Skeletal muscle tissue (tissue), 4 donors: ENCODE measurements around the gene TYROBP. TPM values are rescaled to one million over a fixed set of nuclear protein-coding genes. Genes with fewer than 3 reads are reported as not detected.
"Not testable (repeated sequence)": the region's sequence is repeated elsewhere in the genome, so short reads cannot be mapped to it uniquely, and the experiment has no call there.

Experiments
- H3K27ac ChIP-seq: one replicate; pipeline ENCODE4 v1.7.0; 2013; ENCODE audit warnings: mild to moderate bottlenecking, low read depth, low read length, inconsistent platforms
- H3K27me3 ChIP-seq, 3 donors: one replicate each; pipeline ENCODE4 v1.7.0; 2013; ENCODE audit warnings: low read length in 3 of 3; ENCODE audit not compliant: control insufficient read depth in 3 of 3, insufficient read depth in 3 of 3
- H3K36me3 ChIP-seq, 3 donors: one replicate each; pipeline ENCODE4 v1.7.0; 2013; ENCODE audit warnings: low read length in 3 of 3; ENCODE audit not compliant: control insufficient read depth in 3 of 3, insufficient read depth in 3 of 3
- H3K4me1 ChIP-seq, 3 donors: one replicate each; pipeline ENCODE4 v1.7.0; 2013; ENCODE audit warnings: low read length in 3 of 3, mild to moderate bottlenecking in 3 of 3; ENCODE audit not compliant: control insufficient read depth in 3 of 3, insufficient read depth in 3 of 3
- H3K4me3 ChIP-seq, 3 donors: one replicate each; pipeline ENCODE4 v1.7.0; 2013; ENCODE audit warnings: low read length in 3 of 3
- H3K9ac ChIP-seq, 3 donors: one replicate each; pipeline ENCODE4 v1.7.0; 2013; ENCODE audit warnings: low read length in 3 of 3, mild to moderate bottlenecking in 3 of 3, moderate library complexity in 2 of 3, low read depth in 1 of 3
- H3K9me3 ChIP-seq, 3 donors: one replicate each; pipeline ENCODE4 v1.7.0; 2013; ENCODE audit warnings: low read length in 3 of 3; ENCODE audit not compliant: control insufficient read depth in 3 of 3
- total RNA-seq: library from RNA; depleted of rRNA; stranded (reverse); fragments of >200 nt; gene quantifications from one replicate; pipeline ENCODE4 v1.2.3, GENCODE V29; 2014
- donor health status: Osteomylitis.

The TYROBP gene
- 9.9 TPM for total RNA-seq

DNA sequence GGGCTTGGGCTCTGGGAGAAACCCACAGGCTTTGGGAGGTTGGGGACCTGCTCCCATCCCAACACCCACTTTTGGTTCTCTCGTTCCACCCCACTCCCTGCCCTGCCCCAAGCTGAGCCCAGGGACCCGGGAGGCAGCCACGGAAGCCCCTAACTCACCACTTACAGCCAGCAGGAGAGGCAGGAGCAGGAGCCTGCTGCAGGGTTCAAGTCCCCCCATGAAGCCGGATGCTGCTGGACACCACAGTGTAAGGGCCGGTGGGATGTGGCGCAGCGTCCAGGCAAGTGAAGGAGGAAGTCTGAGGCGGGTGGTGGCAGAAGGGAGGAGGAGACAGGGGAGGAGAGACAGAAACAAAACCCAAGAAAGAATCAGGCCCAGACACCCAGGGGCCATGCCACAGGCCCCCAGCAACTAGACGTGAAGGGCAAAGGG, at the start of gene TYROBP:
Gene TYROBP (minus strand): TSS at position 286 of the 432 bp plus-strand sequence. CDS start 67 bp downstream, at position 219.
- Histone ChIP-seq H3K4me1 (no peaks in the 10 kb centered on the region), H3K9me3 (no peaks in the 10 kb centered on the region), H3K27ac (peak within 1 kb of the TSS; percentile 66), H3K4me3 (peak within 1 kb of the TSS in 2 of 3 donors; percentile 26 to 30), H3K36me3 (no peaks in the 10 kb centered on the region), H3K9ac (peak within 1 kb of the TSS in 1 of 3 donors; percentile 14), H3K27me3 (peaks cover 2 to 14% (median 12%) of the 10 kb centered on the region in 3 donors)

DNA sequence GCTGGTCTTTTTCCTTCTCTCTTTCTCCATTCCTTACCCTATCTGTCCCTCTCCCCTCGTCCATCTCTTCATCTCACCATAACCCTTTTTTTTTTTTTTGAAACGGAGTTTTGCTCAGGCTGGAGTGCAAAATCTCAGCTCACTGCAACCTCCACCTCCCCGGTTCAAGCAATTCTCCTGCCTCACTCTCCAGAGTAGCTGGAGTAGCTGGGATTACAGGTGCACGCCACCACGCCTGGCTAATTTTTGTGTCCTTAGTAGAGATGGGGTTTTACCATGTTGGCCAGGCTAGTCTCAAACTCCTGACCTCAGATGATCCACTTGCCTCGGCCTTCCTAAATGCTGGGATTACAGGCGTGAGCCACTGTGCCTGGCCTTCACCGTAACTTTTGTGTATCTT, 49.3 kb upstream of the TYROBP start:
- H3K9me3 ChIP-seq, H3K36me3 ChIP-seq, H3K4me1 ChIP-seq, H3K4me3 ChIP-seq, H3K27ac ChIP-seq, H3K9ac ChIP-seq: not testable (repeated sequence)
- H3K27me3 ChIP-seq = peaks cover 34 to 46% (median 36%) of the 10 kb centered on the region in 3 donors

GRCh38 chr19:35955881-35956634, 48.0 kb upstream of the TYROBP start:
- no peak overlapping the region for H3K27ac ChIP-seq
- no peaks in the 10 kb centered on the region for H3K9me3 ChIP-seq
- H3K36me3 ChIP-seq = no peaks in the 10 kb centered on the region
- H3K9ac ChIP-seq = no peak overlapping the region
- H3K4me1 ChIP-seq = peaks cover 0 to 7% (median 0%) of the 10 kb centered on the region in 3 donors
- no peak overlapping the region for H3K4me3 ChIP-seq
- peaks cover 31 to 43% (median 34%) of the 10 kb centered on the region in 3 donors for H3K27me3 ChIP-seq

GRCh38 chr19:35949131-35949530, 41.0 kb upstream of the TYROBP start:
- H3K36me3 ChIP-seq = peaks cover 0 to 9% (median 6%) of the 10 kb centered on the region in 3 donors
- H3K4me3 ChIP-seq = no peak overlapping the region
- H3K9ac ChIP-seq = no peak overlapping the region
- H3K9me3 ChIP-seq = no peaks in the 10 kb centered on the region
- H3K27ac ChIP-seq = no peak overlapping the region
- peaks cover 0 to 2% (median 0%) of the 10 kb centered on the region in 3 donors for H3K27me3 ChIP-seq
- H3K4me1 ChIP-seq = no peaks in the 10 kb centered on the region

DNA sequence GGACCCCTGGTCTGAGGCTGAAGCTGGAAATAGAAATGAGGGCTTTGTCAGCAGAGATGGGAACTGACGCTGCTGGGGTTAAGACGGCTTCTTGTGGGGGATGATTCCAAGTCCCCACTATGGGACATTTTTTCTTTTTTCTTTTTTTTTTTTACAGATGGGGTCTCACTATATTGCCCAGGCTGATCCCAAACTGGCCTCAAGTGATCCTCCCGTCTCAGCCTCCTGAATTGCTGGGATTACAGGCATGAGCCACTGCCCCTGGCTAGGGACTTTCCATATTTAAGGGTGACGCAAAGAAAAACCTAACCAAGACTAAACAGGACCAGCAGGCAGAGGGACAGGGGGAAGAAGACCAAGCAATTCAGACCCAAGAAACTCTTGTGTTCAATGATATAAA, 38.1 kb upstream of the TYROBP start:
- Histone ChIP-seq H3K36me3 (peaks cover 0 to 19% (median 11%) of the 10 kb centered on the region in 3 donors), H3K4me1 (no peaks in the 10 kb centered on the region), H3K4me3 (no peak overlapping the region), H3K9me3 (no peaks in the 10 kb centered on the region), H3K27ac (no peak overlapping the region), H3K9ac (no peak overlapping the region), H3K27me3 (no peaks in the 10 kb centered on the region)

DNA sequence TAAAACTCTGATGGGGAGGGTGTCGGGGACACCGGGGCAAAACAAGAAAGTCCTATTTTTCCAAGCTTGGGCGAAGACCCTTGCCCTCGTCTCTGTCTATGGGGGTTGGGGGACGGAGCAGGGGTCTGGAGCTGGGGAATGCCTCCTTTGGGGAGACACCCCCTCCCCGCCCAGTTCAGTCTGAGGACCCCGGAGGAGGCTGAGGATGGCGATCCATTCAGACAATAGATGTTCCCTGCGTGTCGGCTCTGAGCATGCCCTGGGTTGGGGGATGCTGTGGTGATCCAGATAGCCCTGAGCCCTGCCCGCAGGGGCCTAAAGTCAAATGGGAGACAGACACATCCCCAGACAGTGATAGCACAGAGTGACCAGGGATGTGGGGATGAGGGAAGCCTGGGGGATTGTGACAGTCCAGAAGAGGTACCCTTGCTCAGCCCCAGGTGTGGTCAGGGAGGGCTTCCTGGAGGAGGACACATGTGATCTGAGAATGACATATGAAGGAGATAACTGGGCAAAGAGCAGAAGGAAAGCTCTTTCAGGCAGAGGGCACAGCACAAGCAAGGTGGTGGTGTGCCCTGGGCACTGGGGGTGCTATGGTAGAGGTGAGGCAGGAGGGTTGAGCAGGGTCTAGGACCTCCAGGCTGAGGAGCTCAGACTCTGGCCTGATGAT, 37.2 kb upstream of the TYROBP start:
- no peaks in the 10 kb centered on the region for H3K27me3 ChIP-seq
- H3K4me3 ChIP-seq = no peak overlapping the region
- H3K9me3 ChIP-seq = no peaks in the 10 kb centered on the region
- no peaks in the 10 kb centered on the region for H3K4me1 ChIP-seq
- peaks cover 0 to 19% (median 15%) of the 10 kb centered on the region in 3 donors for H3K36me3 ChIP-seq
- no peak overlapping the region for H3K9ac ChIP-seq
- no peak overlapping the region for H3K27ac ChIP-seq

DNA sequence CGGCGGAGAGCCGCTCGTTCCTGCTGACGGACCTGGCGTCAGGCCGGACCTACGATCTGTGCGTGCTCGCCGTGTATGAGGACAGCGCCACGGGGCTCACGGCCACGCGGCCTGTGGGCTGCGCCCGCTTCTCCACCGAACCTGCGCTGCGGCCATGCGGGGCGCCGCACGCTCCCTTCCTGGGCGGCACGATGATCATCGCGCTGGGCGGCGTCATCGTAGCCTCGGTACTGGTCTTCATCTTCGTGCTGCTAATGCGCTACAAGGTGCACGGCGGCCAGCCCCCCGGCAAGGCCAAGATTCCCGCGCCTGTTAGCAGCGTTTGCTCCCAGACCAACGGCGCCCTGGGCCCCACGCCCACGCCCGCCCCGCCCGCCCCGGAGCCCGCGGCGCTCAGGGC, 36.5 kb upstream of the TYROBP start:
- H3K27ac ChIP-seq = no peak overlapping the region
- no peaks in the 10 kb centered on the region for H3K27me3 ChIP-seq
- H3K4me1 ChIP-seq = no peaks in the 10 kb centered on the region
- no peak overlapping the region for H3K4me3 ChIP-seq
- peaks cover 0 to 19% (median 18%) of the 10 kb centered on the region in 3 donors for H3K36me3 ChIP-seq
- no peak overlapping the region for H3K9ac ChIP-seq
- H3K9me3 ChIP-seq = no peaks in the 10 kb centered on the region

- H3K9ac ChIP-seq = no peak overlapping the region
- no peak overlapping the region for H3K4me3 ChIP-seq
- H3K9me3 ChIP-seq = no peaks in the 10 kb centered on the region
- peaks cover 0 to 21% (median 19%) of the 10 kb centered on the region in 3 donors for H3K36me3 ChIP-seq
- no peaks in the 10 kb centered on the region for H3K27me3 ChIP-seq
- H3K4me1 ChIP-seq = peaks cover 0 to 2% (median 0%) of the 10 kb centered on the region in 3 donors
- no peak overlapping the region for H3K27ac ChIP-seq
These were observed 35.5 kb upstream of the TYROBP start for GRCh38 chr19:35943321-35944301.

DNA sequence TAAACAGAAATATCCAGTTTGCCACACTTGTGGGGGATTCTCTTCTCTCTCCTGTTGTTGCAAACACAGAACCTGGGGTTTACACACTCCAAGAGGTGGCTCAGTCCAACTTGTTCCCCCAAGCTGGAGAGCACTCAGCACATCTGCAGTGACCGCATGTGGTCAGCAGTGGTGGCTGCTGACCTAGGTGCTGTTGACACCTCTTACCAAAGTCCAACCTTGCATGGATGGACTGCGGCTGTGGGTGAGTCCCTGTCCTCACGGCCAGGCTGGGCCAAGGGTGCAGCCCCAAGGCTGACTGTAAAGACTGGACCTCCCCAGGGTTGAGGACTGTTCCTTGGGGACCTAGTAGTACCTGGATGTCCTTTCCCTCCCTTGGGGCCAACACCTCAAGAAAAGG, 34.1 kb upstream of the TYROBP start:
- H3K36me3 ChIP-seq = peaks cover 0 to 21% (median 19%) of the 10 kb centered on the region in 3 donors
- no peak overlapping the region for H3K4me3 ChIP-seq
- no peak overlapping the region for H3K9ac ChIP-seq
- H3K9me3 ChIP-seq = no peaks in the 10 kb centered on the region
- H3K4me1 ChIP-seq = peaks cover 10 to 16% (median 12%) of the 10 kb centered on the region in 3 donors
- no peak overlapping the region for H3K27ac ChIP-seq
- H3K27me3 ChIP-seq = no peaks in the 10 kb centered on the region
